HepG2 (cell line): ENCODE measurements around the gene PEX11G. TPM values are rescaled to one million over a fixed set of nuclear protein-coding genes. Genes with fewer than 3 reads are reported as not detected.

Source experiments
- ATAC-seq: fragments of 200-7000 bp; cut with Tn5 transposase; 3 replicates; pipeline ENCODE4 v1.9.1; 2020; ENCODE audit warnings: mild to moderate bottlenecking, moderate library complexity
- BruUV-seq: library from RNA; stranded (reverse); fragments of 400-500 nt; replicated peaks from 2 replicates; lab custom pipeline; 2021; lab: Mats Ljungman, UMichigan
- CTCF ChIA-PET: fragments of 300-600 bp; formaldehyde crosslinking; extraction: SDS; loops from one replicate; lab custom pipeline; 2021; ENCODE audit warnings: low total read pairs, inconsistent platforms, low intra/inter-chr PET ratio; lab: Yijun Ruan, JAX
- POLR2A ChIA-PET: fragments of 350-600 bp; sonication (Branson Sonifier 250); formaldehyde crosslinking; loops from one replicate; lab custom pipeline; 2020; ENCODE audit warnings: antibody characterized with exemption, inconsistent platforms; lab: Yijun Ruan, JAX
- DNase-seq: peaks from one replicate; pipeline ENCODE4 v3.0.0-alpha.2; 2015; ENCODE audit warnings: low spot score
- FAIRE-seq: peaks from 3 replicates; lab custom pipeline; 2011; peaks lifted over from hg19 to GRCh38; lab: Jason Lieb, UNC
- H2AFZ ChIP-seq: one replicate; pipeline ENCODE4 v1.6.1; 2011; ENCODE audit warnings: low read length, inconsistent platforms
- H3K27ac ChIP-seq: fragments of 300-600 bp; 3 replicates; pipeline ENCODE4 v1.8.0; 2011; ENCODE audit warnings: mixed run types, mild to moderate bottlenecking, mixed read lengths, low read length, inconsistent platforms; ENCODE audit not compliant: insufficient read depth; ENCODE audit errors: extremely low read length
- H3K27me3 ChIP-seq, 2 experiments: fragments of 200-600 bp in 1 of 2; 2 replicates in 1 of 2; 3 replicates in 1 of 2; pipeline versions ENCODE4 v1.6.0 to v1.8.0; 2011; ENCODE audit warnings: low read length in 2 of 2, mild to moderate bottlenecking in 2 of 2, moderate library complexity in 2 of 2, inconsistent platforms in 1 of 2; ENCODE audit not compliant: insufficient read depth in 2 of 2, control insufficient read depth in 1 of 2
- H3K36me3 ChIP-seq, 2 experiments: fragments of 200-600 bp in 1 of 2; replicated peaks in 1 of 2; 2 replicates in 1 of 2; 3 replicates in 1 of 2; pipeline versions ENCODE4 v1.5.1 to v1.8.0; 2011; ENCODE audit warnings: low read length in 2 of 2, inconsistent platforms in 1 of 2; ENCODE audit not compliant: insufficient read depth in 2 of 2, control insufficient read depth in 1 of 2
- H3K4me1 ChIP-seq: 2 replicates; pipeline ENCODE4 v1.5.1; 2012; ENCODE audit warnings: low read length, inconsistent platforms; ENCODE audit not compliant: insufficient read depth
- H3K4me2 ChIP-seq: 2 replicates; pipeline ENCODE4 v1.6.0; 2011; ENCODE audit warnings: low read depth, low read length, inconsistent platforms
- H3K4me3 ChIP-seq, 3 experiments: fragments of 200-600 bp in 1 of 3; sonication (generic), shearing (Covaris generic) in 1 of 3; replicated peaks in 1 of 3; 2 replicates each; pipeline ENCODE4 v1.5.1; 2011 to 2016; ENCODE audit warnings: low read length in 3 of 3, inconsistent platforms in 2 of 3, low read depth in 2 of 3, mild to moderate bottlenecking in 2 of 3, control low read depth in 1 of 3, mixed read lengths in 1 of 3; ENCODE audit not compliant: insufficient read depth in 1 of 3
- H3K79me2 ChIP-seq: one replicate; pipeline ENCODE4 v1.6.1; 2011; ENCODE audit warnings: low read length, inconsistent platforms; ENCODE audit not compliant: insufficient read depth
- H3K9ac ChIP-seq: 2 replicates; pipeline ENCODE4 v1.6.0; 2011; ENCODE audit warnings: mild to moderate bottlenecking, low read depth, low read length, inconsistent platforms; ENCODE audit not compliant: insufficient read depth
- H3K9me3 ChIP-seq: 2 replicates; pipeline ENCODE4 v1.5.1; 2012; ENCODE audit warnings: mild to moderate bottlenecking, low read length
- H4K20me1 ChIP-seq: 2 replicates; pipeline ENCODE4 v1.6.0; 2011; ENCODE audit warnings: inconsistent platforms, mild to moderate bottlenecking, low read length, moderate library complexity; ENCODE audit not compliant: insufficient read depth
- BORCS8-MEF2B ChIP-seq: sonication (generic); formaldehyde crosslinking; IDR thresholded peaks from 2 replicates; pipeline ENCODE4 v1.8.0; 2022; ENCODE audit warnings: mild to moderate bottlenecking, missing genetic modification reagents
- GFI1 ChIP-seq: sonication (generic); formaldehyde crosslinking; IDR thresholded peaks from 2 replicates; pipeline ENCODE4 v1.5.0; 2020; ENCODE audit warnings: missing genetic modification reagents, mild to moderate bottlenecking, borderline replicate concordance
- KLF12 ChIP-seq: sonication (generic); formaldehyde crosslinking; IDR thresholded peaks from 2 replicates; pipeline ENCODE4 v1.4.0; 2020; ENCODE audit warnings: missing genetic modification reagents, borderline replicate concordance
- MYPOP ChIP-seq: sonication (generic); formaldehyde crosslinking; IDR thresholded peaks from 2 replicates; pipeline ENCODE4 v1.8.1; 2023; ENCODE audit warnings: mild to moderate bottlenecking, moderate library complexity, missing genetic modification reagents
- NCOA1 ChIP-seq: sonication (generic); formaldehyde crosslinking; IDR thresholded peaks from 2 replicates; pipeline ENCODE4 v1.9.0; 2021; ENCODE audit warnings: missing genetic modification reagents
- NR3C1 ChIP-seq: sonication (generic); formaldehyde crosslinking; IDR thresholded peaks from 2 replicates; pipeline ENCODE4 v1.4.0; 2020; ENCODE audit warnings: missing genetic modification reagents
- PAX8 ChIP-seq: sonication (generic); formaldehyde crosslinking; IDR thresholded peaks from 2 replicates; pipeline ENCODE4 v1.8.0; 2022; ENCODE audit warnings: mild to moderate bottlenecking, missing genetic modification reagents, borderline replicate concordance
- PCBP2 ChIP-seq: fragments of 200-400 bp; formaldehyde crosslinking; optimal IDR thresholded peaks from 2 replicates; pipeline ENCODE3; 2018; ENCODE audit warnings: low read length, low read depth; ENCODE audit not compliant: poor library complexity, severe bottlenecking
- SNAPC4 ChIP-seq: sonication (generic); formaldehyde crosslinking; IDR thresholded peaks from 2 replicates; pipeline ENCODE4 v1.4.0; 2020; ENCODE audit warnings: mild to moderate bottlenecking, missing genetic modification reagents
- SP140L ChIP-seq: sonication (generic); formaldehyde crosslinking; IDR thresholded peaks from 2 replicates; pipeline ENCODE4 v1.4.0; 2020; ENCODE audit warnings: missing genetic modification reagents, borderline replicate concordance
- THYN1 ChIP-seq: sonication (generic); formaldehyde crosslinking; IDR thresholded peaks from 2 replicates; pipeline ENCODE4 v1.8.1; 2023; ENCODE audit warnings: low read depth, mild to moderate bottlenecking, moderate library complexity, missing genetic modification reagents, borderline replicate concordance
- ZMYM2 ChIP-seq: sonication (generic); formaldehyde crosslinking; IDR thresholded peaks from 2 replicates; pipeline ENCODE4 v1.8.0; 2022; ENCODE audit warnings: mild to moderate bottlenecking, missing genetic modification reagents
- ZNF275 ChIP-seq: sonication (generic); formaldehyde crosslinking; IDR thresholded peaks from 2 replicates; pipeline ENCODE4 v1.8.0; 2022; ENCODE audit warnings: missing genetic modification reagents, mild to moderate bottlenecking, inconsistent platforms, borderline replicate concordance
- ZNF460 ChIP-seq: sonication (generic); formaldehyde crosslinking; IDR thresholded peaks from 2 replicates; pipeline ENCODE4 v1.5.1; 2020; ENCODE audit warnings: missing genetic modification reagents, mild to moderate bottlenecking, borderline replicate concordance
- ZNF543 ChIP-seq: sonication (generic); formaldehyde crosslinking; IDR thresholded peaks from 2 replicates; pipeline ENCODE4 v1.4.0; 2020; ENCODE audit warnings: mild to moderate bottlenecking, missing genetic modification reagents
- ZNF607 ChIP-seq: sonication (generic); formaldehyde crosslinking; IDR thresholded peaks from 2 replicates; pipeline ENCODE4 v1.5.1; 2020; ENCODE audit warnings: missing genetic modification reagents, mild to moderate bottlenecking, borderline replicate concordance
- WGBS: methylation state at CpG from one replicate; pipeline ENCODE4 v1.1.6; 2017; ENCODE audit warnings: low lambda C conversion rate; 5-methylcytosine and 5-hydroxymethylcytosine counted together
- in situ Hi-C: cut with HindIII; loops from 2 replicates; pipeline ENCODE4 v1.10.0; 2017; ENCODE audit warnings: low pct_unique_long_range_greater_than_20kb; ENCODE audit not compliant: extremely low pct_ligation_motif_present
- intact Hi-C: fragments of 100-400 bp; cut with micrococcal nuclease; formaldehyde crosslinking; loops from one replicate; pipeline ENCODE4 v1.10.0; 2022; ENCODE audit not compliant: unreplicated experiment
- polyA plus RNA-seq, 8 experiments: library from polyadenylated mRNA; depleted of rRNA in 3 of 8; stranded (reverse) in 7 of 8; unstranded in 1 of 8; fragments of >200 nt; fragmentation: Illumina TruSeq in 4 of 8; extraction: Trizol in 4 of 8; gene quantifications; 2 replicates each; pipeline versions ENCODE4 v1.2.1 to v1.2.3, GENCODE V29; 2011 to 2016; ENCODE audit warnings: low read depth in 4 of 8, missing spikeins in 1 of 8, mixed read lengths in 1 of 8; ENCODE audit not compliant: insufficient read depth in 1 of 8
- total RNA-seq, 5 experiments: library from RNA; depleted of rRNA; stranded (reverse); fragments of >200 nt; fragmentation: Illumina TruSeq; extraction: Trizol; gene quantifications; 2 replicates each; pipeline ENCODE4 v1.2.3, GENCODE V29; 2016; ENCODE audit warnings: low read depth in 1 of 5

The PEX11G gene
- total and polyA plus RNA-seq, 2 of the 13 experiments (the other 11 are each of a cell fraction or from before 2014, with no cell fraction given): not detected

GRCh38 chr19:7460562-7460966 lies 28.3 kb downstream of the PEX11G start (continued):
- TF ChIP-seq ZNF607 (CRISPR knock-in tag): no peak
- TF ChIP-seq SP140L (CRISPR knock-in tag): no peak
- no peak for TF ChIP-seq PCBP2
- TF ChIP-seq ZNF543 (CRISPR knock-in tag): no peak

- DNase-seq: no peak
- Histone ChIP-seq H3K79me2 (no peaks in the 10 kb centered on the region), H3K27me3 (no peaks in the 10 kb centered on the region), H4K20me1 (no peaks in the 10 kb centered on the region), H3K4me3 (no peak overlapping the region), H3K4me2 (no peak overlapping the region), H3K4me1 (no peaks in the 10 kb centered on the region), H3K36me3 (peaks cover 14 to 46% of the 10 kb centered on the region in 2 experiments; a peak in 4 of 5 replicates), H2AFZ (no peak overlapping the region), H3K9ac (no peak overlapping the region), H3K27ac (no peak overlapping the region), H3K9me3 (no peaks in the 10 kb centered on the region)
- over 99% methylated on average over 20 of the region's 20 CpGs for WGBS
- CTCF ChIA-PET: no interaction called here
- intact Hi-C loops (no loop called here), in situ Hi-C loops (no loop called here)
- POLR2A ChIA-PET: no interaction called here
- ATAC-seq: no peak
- BruUV-seq: no TSS peak
- FAIRE-seq: no peak
- TF ChIP-seq NCOA1 (no peak), MYPOP (CRISPR knock-in tag) (no peak), KLF12 (CRISPR knock-in tag) (no peak), NR3C1 (CRISPR knock-in tag) (no peak), ZMYM2 (CRISPR knock-in tag) (no peak), ZNF460 (no peak), ZNF275 (CRISPR knock-in tag) (no peak), BORCS8-MEF2B (CRISPR knock-in tag) (no peak), SNAPC4 (CRISPR knock-in tag) (no peak), GFI1 (CRISPR knock-in tag) (no peak), THYN1 (CRISPR knock-in tag) (no peak), PAX8 (CRISPR knock-in tag) (no peak)
Measured at GRCh38 chr19:7459773-7460172, 29.1 kb downstream of the PEX11G start.
